ENCODE data around the gene TRIM7. TPM values are rescaled to one million over a fixed set of nuclear protein-coding genes. Genes with fewer than 3 reads are reported as not detected.

Gene TRIM7
- total and polyA plus RNA-seq, 9 of the 15 experiments (the other 6 are each of a cell fraction or from before 2014, with no cell fraction given) = 2.6 to 14.9 (median 8.9) TPM

DNA sequence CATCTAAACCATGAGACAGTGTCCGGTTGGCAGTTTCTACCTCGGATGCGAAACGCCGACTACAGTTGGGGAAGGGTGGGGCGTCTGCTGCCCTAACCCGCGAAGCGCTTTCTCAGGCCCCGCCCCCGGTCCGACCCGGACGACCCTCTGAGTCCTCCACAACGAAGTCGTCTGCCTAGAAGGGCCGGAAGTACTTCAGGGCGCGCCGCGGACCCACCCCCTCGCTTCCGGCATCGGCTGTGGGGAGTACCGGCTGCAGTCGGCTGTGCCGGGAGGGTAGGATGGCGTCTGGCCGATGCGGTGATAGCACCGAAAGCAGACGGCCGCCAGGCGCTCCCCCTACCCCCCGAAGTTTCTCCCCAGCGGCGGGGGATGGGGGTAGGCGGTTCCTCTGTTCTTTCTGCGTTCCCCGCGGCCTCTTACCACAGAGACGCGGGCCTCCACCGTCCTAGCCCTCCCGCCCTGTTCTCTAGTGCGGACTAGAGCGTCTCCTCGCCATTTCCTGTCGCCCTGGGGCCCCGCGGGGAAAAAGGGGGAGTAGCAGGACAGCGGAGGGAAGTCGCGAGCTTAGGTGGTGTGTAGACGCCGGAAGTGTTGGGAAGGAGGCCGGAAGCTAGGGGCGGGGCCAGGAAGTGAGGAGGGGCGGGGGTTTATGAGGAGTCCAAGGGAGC is 18.2 kb upstream of the TRIM7 start, which contains the start of gene TRIM41 (continued):
- TF ChIP-seq AFF1 (IDR thresholded peaks at IDR 0.05; ENCODE audit: low read depth in 1 of 2, partially characterized antibody in 2 of 2) (peak in 1 of 2 experiments; percentile 58), ETS1 (conservative IDR thresholded peaks at IDR 0.05; ENCODE audit: control insufficient read depth, low read depth, low read length) (peak; percentile 53; the same call in 1 of the 2 replicates), FOXJ3 (CRISPR knock-in tag; IDR thresholded peaks at IDR 0.05) (no peak), DMBX1 (CRISPR knock-in tag; IDR thresholded peaks at IDR 0.05; ENCODE audit: borderline replicate concordance) (no peak), CREB1 (IDR thresholded peaks at IDR 0.05) (peak; percentile 50), CREB1 (CRISPR knock-in tag; IDR thresholded peaks at IDR 0.05) (peak; percentile 78), TSC22D4 (tag; IDR thresholded peaks at IDR 0.05) (no peak), NR2C1 (IDR thresholded peaks at IDR 0.05) (peak; percentile 94), NR2C1 (tag; IDR thresholded peaks at IDR 0.05) (peak; percentile 96), HDGF (IDR thresholded peaks at IDR 0.05) (no peak), FIP1L1 (IDR thresholded peaks at IDR 0.05; ENCODE audit: low read depth, low read length, poor library complexity, severe bottlenecking) (peak; percentile 49), PURB (CRISPR knock-in tag; IDR thresholded peaks at IDR 0.05; ENCODE audit: low read depth) (no peak), USF2 (CRISPR knock-in tag; IDR thresholded peaks at IDR 0.05) (no peak), CHCHD3 (CRISPR knock-in tag; IDR thresholded peaks at IDR 0.05) (peak; percentile 52; the same call in 1 of the 2 replicates), HSF4 (CRISPR knock-in tag; IDR thresholded peaks at IDR 0.05; ENCODE audit: borderline replicate concordance) (no peak), ZNF780A (CRISPR knock-in tag; IDR thresholded peaks at IDR 0.05) (no peak), PRPF4 (IDR thresholded peaks at IDR 0.05; ENCODE audit: insufficient read depth, low read depth, low read length, poor library complexity, severe bottlenecking) (no peak), PCBP1 (IDR thresholded peaks at IDR 0.05; ENCODE audit: low read depth, low read length, poor library complexity, severe bottlenecking) (peak; percentile 56), STAT5B (CRISPR knock-in tag; IDR thresholded peaks at IDR 0.05) (no peak)
